IPS DF 19.7 (cell line): ENCODE measurements around the gene D2HGDH.
"Not testable (repeated sequence)": the region's sequence is repeated elsewhere in the genome, so short reads cannot be mapped to it uniquely, and the experiment has no call there.

ENCODE experiments used
- DNase-seq: peaks from one replicate; pipeline ENCODE4 v3.0.0-alpha.2; 2013; ENCODE audit warnings: low read depth, low spot score

Gene D2HGDH

DNA sequence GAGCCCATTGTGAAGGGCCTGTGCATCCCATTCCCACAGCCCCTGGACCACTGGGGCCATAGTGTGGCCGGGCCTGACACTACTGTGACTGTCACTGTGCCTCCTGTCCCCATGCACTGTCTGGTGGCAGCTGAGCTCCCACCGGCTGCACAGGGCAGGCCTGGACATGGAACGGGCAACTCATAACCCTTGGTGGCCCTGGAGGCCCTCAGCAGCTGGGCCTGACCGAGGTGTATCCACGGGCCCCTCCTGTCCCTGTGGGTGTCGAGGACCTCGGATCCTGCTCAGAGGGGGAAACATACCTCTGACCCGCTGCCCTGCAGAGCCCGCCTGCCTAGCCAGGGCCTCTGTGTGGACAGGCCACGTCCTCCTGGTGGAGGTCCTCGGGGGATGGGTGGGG lies 34.4 kb downstream of the D2HGDH start:
- DNase-seq = no peak

DNA sequence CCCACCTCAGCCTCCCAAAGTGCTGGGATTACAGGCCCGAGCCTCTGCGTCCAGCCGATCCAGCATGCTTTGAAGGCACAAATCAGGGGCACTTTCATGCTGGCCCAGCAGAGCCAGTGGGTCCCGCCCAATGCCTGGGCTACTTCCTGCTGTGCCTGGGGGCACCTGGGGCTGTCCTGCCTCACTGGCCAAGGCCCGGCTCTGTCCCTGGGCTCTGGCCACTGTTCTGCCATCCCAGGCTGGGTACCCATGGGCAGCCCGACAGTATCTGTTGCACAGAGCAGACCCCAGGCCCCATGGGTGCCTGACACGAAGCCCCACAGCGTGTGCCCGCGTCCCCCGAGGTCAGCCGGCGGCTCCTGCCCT lies 35.4 kb downstream of the D2HGDH start:
- no peak for DNase-seq

DNA sequence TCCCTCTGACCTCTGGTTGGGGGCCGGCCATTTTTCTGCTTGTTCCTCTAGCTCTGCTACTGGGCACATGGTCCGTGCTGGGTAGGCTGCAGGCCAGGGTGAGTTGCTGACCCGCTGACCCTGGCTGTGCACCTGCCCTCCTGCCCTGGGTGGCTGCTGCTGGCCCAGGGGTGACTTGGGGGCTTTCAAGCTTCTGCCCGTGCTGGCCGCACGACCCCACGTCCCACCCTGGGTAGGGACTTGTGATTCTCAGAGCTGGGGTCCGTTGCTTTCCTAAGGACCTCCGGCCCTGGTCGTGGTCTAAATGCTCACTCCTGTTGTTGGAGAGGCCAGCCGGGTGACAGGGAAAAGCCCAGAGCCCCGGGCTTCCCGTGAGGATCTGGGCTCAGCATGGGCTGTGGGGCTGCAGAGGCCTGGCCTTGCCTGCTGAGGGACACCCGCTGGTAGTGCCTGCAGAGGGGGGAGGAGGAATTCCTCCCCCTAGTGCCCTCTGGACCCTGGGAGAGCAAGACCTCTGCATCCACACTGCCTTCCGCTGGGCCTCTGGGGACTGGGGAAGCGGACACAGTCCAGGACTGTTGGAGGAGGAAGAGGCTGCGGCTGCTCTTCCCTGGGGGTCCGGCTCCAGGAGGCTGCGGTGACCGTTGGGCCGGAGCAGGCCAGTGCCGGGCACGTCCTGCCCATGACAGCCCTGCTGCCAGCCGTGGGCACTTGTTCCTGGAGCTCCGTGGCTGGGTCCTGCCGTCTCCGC lies 35.9 kb downstream of the D2HGDH start:
- no peak for DNase-seq

DNA sequence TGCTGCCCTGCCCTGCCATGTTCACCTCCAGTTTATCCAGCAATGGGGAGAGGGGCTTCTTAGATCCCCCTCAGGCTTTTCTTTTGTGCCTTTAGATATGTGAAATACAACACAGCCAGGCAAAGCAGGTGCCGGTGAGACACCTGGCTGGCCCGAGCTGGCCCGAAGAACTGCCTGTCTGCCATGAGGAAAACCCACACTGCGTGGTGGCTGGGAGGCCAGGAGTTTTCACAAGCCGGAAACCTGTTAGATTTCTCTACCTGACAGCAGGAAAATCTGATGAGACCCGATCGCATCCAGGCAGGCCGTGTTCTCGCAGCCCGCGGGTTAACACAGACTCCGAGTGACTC lies 36.5 kb downstream of the D2HGDH start:
- no peak for DNase-seq

DNA sequence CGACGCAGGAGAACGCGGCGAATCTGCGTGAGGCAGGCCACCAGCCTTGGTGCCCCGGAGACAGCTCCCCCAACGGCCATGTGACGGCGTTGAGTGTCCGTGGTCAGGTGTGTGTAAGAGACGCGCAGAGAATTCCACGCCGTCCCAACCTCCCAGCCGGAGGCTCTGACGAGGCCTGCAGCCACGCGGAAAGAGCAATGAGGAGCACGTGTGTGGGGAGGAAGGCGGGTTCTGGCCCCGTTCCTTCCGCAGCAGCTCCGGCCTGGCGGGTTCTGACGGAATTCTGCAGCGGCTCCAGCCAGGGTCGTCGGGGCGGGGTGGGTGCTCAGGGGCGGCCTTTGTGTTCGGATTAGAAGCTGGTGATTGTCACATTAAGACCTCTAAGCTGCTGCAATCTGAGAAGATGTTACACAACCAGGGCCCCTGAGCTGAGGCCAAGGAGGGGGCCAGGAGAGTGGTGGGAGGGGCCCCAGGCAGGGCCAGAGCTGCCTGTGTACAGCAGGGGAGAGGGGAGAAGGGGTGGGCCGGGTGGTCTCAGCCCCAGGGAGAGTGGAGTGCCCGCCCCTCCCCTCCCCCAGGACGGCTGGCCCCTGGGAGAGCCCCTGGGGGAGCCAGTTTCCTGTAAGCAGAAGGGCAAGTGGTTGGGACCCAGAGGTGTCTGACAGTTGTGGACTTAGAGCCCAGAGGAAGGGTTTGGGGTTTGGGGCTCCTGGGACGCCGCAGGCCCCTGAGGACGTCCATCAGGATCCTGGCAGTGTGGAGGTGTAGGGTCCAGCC lies 37.0 kb downstream of the D2HGDH start:
- no peak for DNase-seq

DNA sequence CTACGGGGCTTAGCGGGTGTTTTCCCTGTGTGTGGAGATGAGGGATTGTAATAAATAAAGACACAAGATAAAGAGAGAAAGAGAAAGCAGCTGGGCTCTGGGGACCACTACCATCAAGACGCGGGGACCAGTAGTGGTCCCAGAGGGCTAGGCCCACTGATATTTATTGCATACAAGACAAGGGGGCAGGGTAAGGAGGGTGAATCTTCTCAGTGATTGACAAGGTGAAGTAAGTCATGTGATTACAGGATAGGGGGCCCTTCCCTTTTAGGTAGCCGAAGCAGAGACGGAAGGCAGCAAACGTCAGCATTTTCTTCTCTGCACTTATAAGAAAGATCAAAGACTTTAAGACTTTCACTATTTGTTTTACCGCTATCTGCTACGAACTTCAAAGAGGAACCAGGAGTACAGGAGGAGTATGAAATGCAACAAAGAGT lies 37.7 kb downstream of the D2HGDH start:
- DNase-seq = no peak

DNA sequence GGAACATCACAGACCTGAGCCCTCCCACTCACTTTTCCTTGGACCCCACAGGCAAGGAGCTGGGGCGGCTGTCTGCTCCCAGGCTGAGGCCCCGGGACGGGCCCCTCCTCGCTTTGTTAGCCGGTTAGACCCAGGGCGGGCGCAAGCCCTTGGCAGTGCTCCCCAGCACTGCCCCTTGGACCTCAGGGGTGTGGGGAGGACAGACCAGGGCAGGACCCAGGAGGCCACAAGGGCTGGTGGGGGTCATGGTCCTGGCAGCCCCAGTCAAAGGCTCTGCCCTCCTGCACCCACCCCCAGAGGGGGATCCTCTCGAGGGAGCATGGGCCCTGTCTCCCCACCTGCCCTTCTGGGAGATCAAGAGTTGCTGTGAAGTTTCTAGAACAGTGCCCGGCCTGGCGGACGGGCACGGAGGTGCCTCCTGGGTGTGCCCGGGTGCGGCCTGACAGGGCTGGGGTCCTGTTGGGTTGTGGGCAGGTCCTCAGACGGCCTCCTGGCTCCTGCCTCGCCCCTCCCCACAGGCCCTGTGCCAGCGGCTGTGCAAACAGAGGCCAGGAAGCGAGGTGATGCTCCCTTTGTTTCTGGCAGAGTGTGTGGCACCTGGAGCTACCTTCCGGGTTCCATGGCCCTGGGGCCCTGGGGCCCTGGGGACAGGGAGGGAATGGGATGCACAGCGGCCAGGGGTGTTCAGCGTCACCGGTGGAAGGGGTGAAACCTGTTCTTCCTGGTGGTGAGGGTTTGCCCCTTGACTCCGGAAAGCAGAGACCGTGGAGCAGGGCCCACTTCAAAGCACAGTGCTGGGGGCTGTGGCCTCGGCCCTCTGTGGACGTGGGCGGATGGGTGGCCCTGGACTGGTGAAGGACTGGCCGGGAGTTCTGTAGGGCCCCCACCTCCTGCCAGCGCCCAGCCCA lies 39.3 kb downstream of the D2HGDH start:
- no peak for DNase-seq

DNA sequence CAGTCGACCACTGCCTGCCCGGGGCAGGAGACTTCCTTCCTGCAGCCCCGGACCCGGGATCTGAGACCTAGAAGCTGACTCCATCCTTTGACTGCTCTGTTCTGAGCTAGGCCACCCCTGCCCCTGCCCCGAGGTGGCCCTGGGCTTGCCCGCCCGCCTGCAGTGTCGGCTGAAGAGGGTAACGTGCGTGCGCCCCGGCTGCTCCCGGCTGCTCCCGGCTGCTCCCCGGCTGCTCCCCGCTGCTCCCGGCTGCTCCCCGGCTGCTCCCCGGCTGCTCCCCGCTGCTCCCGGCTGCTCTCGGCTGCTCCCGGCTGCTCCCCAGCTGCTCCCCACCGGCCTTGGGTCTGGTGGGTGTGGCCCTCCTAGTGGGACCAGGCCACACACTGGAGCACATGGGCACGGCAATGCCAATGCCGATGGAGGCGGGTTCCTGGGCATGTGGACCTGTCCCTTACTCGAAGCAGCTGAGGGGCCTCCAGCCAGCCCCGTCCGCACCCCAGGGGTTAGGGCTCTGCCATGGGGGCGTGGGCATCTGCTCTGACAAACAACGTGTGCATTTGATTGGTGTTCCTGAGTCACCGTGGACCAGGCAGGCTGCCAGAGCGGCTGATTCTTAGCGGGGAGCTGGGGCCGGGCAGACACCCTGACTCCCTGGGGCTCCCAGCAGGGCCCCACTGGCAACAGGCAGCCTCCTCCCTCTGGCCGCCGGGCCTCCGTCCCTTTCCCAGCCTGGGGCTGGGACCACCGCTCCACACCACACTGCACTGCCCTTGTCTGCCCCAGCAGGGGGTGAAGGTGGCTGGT lies 40.2 kb downstream of the D2HGDH start:
- DNase-seq = no peak

DNA sequence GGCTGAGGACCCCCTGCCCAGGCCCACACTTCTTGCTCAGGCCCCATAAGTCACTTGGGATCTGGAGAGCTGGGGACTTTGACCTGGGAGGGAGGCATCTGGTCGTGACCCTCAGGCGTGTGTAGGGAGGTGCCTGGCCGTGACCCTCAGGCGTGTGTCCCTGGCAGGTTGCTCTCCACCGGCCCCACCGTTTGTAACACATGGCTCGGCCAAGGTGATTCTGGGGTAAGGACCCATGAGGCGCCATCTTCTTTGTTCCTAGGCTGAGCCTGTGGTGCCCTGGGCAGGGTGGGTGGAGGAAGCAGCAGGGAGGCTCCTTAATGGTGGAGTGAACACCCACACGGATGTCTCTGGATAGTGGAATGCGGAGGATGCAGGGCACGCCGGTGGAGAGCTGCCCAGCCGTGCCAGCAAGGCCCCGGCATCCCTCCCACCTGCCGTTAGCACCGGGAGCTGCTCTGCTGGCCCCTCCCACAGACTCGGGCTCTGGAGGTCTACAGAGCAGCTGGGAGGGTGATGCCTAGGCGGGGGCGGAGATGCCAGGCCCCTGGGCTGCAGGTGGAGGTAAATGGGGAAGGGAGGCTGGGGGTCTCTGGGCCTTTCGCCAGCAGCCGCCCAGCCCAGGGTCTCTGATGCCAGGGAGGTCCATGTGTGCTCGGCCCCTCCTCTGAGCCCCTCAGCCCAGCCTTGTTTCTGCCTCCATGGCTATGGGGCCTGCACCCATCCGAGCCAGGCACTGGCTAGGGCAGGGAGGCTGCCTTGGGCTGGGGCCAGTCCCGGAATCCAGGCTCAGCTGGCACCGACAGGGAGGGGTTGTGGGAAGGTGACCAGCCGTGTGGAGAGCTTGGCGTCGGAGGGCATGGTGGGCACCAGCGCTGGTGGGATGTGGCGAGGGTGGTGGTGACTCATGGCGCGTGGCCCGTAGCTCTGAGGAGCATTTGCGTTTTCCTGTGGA lies 41.1 kb downstream of the D2HGDH start:
- DNase-seq = no peak

DNA sequence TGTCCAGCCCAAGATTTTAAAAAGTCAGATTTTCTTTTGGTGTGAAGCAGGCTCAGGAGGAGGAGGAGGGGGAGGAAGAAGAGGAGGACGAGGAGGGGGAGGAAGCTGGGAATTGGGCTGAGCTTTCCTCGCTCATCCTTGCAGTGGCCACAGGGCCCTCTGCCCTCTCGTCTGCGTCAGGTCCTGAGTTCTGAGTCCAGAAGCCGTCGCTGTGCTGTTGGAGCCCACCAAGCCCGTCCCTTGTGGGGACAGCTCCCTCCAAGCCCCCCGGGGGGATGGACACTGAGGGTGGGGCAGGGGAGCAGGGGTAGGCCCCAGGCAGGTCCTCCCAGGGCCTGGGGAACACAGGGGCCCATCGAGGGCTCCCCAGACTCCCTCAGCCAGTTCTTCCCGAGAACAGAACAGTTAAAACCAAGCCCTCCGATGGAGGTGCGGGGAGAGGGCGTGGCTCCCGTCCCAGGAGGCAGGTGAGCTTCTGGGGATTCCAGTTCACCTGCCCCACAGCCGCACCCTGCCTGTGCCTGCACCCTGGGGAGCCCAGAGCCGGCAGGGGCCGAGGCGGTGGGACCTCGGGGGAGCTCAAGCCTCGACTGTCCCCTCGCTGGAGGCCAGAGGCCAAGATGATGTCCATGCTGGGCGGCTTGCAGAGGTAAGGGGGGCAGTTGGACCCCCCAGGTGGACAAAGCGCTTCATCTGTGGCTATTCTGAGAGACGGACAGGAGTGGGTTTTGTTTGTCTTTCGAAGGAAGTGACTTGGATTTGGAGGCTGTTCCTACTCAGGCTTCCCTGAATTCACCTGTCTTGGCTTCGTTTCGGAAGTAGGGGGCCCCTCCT lies 42.1 kb downstream of the D2HGDH start, which contains the start of gene GAL3ST2:
TSS of gene GAL3ST2 (plus strand) at position 487 of the 834 bp plus-strand sequence. CDS start at position 621, 134 bp downstream.
- DNase-seq = no peak

DNA sequence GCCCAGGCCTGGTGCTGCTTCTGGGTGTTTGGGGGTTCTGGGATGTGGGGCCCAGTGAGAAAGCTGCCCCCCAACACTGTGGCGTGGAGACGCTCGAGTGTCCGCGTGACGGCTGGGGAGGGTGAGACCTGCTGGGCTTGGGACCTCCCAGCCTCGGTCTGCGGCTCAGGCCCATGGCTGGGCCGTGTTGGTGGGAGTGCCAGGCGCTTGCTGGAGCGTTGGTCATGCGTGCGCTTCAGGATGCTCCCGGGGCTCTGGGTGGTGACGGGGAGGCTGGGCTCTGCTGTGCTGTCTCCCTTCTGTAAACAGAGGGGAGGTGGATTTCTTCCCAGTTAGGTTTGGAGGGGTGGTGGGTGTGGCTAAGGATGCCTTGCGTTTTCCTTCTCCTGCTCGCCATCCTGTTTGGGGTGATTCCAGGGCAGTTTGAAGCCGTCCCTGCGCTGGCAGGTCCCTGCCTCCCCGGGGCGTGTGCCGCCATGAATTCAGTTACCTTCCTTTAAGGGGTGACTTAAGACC lies 42.8 kb downstream of the D2HGDH start:
- no peak for DNase-seq

DNA sequence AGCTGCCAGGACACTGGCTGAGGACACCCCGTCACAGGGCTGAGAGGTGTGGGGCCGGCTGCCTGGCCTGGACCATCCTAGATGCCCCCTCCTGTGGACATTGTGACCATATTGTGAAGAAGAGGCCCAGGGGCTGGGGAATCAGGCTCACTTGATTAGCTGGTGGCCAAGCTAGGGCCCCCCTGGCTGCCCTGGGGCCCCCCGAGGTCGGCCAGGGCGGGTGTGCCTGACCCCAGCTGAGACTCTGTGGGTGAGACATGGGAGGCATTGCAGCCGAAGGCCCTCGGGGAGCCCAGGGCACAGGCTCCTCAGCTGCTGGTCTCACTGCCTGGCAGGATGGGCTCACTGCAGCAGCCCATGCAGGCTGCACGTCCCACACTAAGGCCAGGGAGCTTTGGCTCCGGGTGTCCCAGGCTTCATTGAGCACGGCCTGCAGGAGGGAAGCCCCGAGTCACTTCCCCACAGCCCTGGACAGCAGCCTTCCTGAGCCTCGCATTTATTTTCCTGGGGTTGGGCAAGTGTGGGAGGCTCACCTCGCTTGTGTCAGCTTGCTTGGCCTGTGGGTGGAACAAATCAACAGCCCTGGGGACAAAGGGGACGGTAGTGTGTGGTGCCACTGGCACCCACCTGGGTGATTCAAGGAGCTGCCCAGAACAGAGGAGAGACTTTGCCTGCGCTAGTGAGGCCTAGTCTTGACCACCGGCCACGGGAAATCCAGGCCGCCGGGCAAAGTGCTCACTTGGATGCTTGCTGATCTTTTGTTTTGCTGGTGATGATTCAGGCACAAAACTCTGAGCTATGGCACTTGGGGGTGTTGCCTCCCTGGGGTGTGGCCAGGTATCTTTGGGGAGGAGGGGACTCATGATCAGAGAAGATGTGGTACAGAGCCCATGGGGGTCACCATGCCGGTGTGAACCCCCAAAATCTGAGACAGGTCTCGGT lies 43.5 kb downstream of the D2HGDH start:
- no peak for DNase-seq

DNA sequence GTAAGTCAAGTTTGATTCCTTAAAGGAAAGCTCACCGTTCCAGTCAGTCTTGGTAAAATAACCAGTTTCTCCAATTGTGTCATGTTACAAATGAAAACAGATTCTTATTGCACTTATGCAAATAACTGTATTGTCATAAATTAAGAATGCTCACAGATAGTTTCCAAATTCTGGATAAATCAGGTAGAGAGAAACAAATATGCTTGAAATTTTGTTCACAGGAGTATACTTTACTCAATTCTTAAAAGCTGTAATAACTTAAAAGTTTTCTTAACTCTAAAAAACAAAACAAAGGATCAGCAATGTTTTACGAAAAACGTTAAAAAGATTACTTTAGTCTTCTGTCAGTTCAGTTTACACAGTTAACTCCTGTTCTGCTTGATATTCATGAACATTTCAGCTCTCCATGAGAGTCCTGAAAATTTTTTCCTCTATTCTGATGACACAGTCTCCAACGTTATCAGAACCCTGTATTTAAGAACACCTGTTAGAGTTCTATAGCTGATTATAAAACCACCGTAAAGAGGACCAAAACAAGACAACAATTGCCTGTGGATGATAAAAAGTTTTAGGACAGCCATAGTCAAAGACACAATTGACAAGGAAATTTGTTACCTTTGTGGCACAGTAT lies 46.6 kb downstream of the D2HGDH start:
- no peak for DNase-seq

DNA sequence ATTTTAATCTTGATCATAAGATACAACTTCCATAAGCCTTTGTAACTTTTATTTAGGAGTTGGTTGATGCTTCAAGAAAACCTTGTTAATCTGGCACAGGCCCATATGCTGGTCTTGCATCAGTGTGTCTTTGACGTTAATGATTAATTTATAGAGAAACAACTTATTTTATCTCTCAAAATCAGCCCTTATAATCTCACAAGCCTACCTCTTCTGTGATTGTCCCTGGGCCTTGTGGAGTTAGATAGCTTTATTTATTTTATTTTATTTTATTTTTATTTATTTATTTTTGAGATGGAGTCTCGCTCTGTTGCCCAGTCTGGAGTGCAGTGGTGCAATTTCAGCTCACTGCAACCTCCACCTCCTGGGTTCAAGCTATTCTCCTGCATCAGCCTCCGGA lies 47.6 kb downstream of the D2HGDH start:
- DNase-seq = not testable (repeated sequence)

DNA sequence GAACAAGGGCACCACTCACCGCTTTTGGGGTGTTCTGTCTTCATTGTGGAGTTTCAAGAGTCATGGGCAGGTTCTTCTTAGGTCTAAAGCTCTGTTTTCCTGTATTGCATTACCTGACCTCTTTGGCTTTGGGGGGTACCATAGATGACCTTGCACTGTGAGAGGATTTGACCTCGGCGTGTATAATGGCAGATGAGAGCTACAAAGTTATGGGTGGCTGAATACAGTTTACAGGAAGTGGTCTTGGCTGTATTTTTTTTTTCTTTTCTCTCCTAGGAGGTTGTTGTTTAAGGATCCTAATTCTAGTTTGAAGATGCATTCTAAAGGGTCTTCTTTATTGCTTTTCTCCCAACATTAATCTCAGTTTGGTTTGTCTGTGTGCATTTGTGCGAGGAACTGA lies 53.7 kb downstream of the D2HGDH start:
- DNase-seq = no peak

DNA sequence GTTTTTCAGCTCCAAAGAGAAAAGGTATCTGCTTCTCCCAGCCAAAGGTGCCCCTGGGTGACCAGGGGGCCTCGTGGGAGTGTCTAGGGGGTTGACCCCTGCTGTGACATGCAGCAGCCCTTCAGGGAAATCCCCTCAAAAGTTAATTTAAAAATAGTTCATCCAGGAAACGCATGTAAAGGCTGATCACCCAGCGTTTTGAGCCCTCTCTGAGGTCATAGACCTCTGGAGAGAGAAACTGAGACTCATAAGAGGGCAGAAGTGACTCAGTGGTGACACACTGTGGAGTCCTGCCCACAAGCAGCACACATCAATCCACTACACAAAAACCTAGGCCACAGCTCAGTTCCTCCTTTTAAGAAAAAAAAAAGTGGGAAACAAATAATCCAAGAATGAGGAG lies 54.1 kb downstream of the D2HGDH start:
- no peak for DNase-seq

DNA sequence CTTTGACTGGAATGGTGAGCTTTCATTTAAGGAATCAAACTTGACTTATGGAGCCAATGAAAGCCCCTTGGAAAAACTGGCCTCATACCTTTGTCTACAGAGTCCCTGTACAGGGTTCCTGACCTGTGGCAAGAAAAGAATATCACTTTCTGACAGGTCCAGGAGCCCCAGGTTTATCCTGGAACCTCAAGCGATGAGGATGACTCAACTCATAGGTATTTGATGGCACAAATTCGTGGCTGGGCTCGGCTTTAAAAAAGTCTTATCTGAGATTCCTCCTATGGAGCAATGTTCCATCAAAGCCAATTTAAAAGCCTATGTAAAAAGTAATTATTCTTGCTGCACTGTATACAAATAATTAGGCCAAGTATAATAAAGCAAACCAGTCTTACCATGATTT lies 57.0 kb downstream of the D2HGDH start:
- not testable (repeated sequence) for DNase-seq
